ENCODE results near the gene SULT1C4.
"Not testable (repeated sequence)": the region's sequence is repeated elsewhere in the genome, so short reads cannot be mapped to it uniquely, and the experiment has no call there.

SULT1C4 gene

GRCh38 chr2:108351889-108352288 is 25.9 kb upstream of the SULT1C4 start:
- Histone ChIP-seq H3K9ac (ENCODE audit: insufficient read length) (no peak overlapping the region), H3K4me3 (no peak overlapping the region), H3K9me3 (ENCODE audit: low read depth, low read length) (no peaks in the 10 kb centered on the region), H3K27ac (no peak overlapping the region), H3K36me3 (ENCODE audit: insufficient read depth, low read length) (no peaks in the 10 kb centered on the region)
- DNase-seq (ENCODE audit: low read depth, low spot score): no peak
- TF ChIP-seq FOXP2 (optimal IDR thresholded peaks at IDR 0.05; ENCODE audit: control extremely low read depth, extremely low read length, insufficient read depth) (no peak), EZH2 (IDR thresholded peaks at IDR 0.05) (no peak), POLR2AphosphoS5 (IDR thresholded peaks at IDR 0.05; ENCODE audit: borderline replicate concordance, low read depth, low read length) (no peak)

- no peak overlapping the region for H3K9ac ChIP-seq (ENCODE audit: insufficient read length)
These were observed 23.6 kb upstream of the SULT1C4 start for GRCh38 chr2:108354136-108354535.

GRCh38 chr2:108355906-108356734 is 21.6 kb upstream of the SULT1C4 start:
- no peak overlapping the region for H3K9ac ChIP-seq (ENCODE audit: insufficient read length)
- H3K36me3 ChIP-seq (ENCODE audit: insufficient read depth, low read length): no peaks in the 10 kb centered on the region
- no peak for DNase-seq (ENCODE audit: low read depth, low spot score)
- H3K9me3 ChIP-seq (ENCODE audit: low read depth, low read length): no peaks in the 10 kb centered on the region
- no peak for TF ChIP-seq FOXP2 (optimal IDR thresholded peaks at IDR 0.05; ENCODE audit: control extremely low read depth, extremely low read length, insufficient read depth)
- no peak for TF ChIP-seq EZH2 (IDR thresholded peaks at IDR 0.05)
- no peak for TF ChIP-seq POLR2AphosphoS5 (IDR thresholded peaks at IDR 0.05; ENCODE audit: borderline replicate concordance, low read depth, low read length)
- no peak overlapping the region for H3K27ac ChIP-seq
- H3K4me3 ChIP-seq: no peak overlapping the region

More at GRCh38 chr2:108354136-108354535, 23.6 kb upstream of the SULT1C4 start:
- H3K27ac ChIP-seq: no peak overlapping the region
- DNase-seq (ENCODE audit: low read depth, low spot score): no peak
- no peaks in the 10 kb centered on the region for H3K9me3 ChIP-seq (ENCODE audit: low read depth, low read length)
- H3K36me3 ChIP-seq (ENCODE audit: insufficient read depth, low read length): no peaks in the 10 kb centered on the region
- no peak overlapping the region for H3K4me3 ChIP-seq
- no peak for TF ChIP-seq EZH2 (IDR thresholded peaks at IDR 0.05)
- no peak for TF ChIP-seq POLR2AphosphoS5 (IDR thresholded peaks at IDR 0.05; ENCODE audit: borderline replicate concordance, low read depth, low read length)
- no peak for TF ChIP-seq FOXP2 (optimal IDR thresholded peaks at IDR 0.05; ENCODE audit: control extremely low read depth, extremely low read length, insufficient read depth)

- H3K9me3 ChIP-seq (ENCODE audit: low read depth, low read length); H3K4me3 ChIP-seq; H3K36me3 ChIP-seq (ENCODE audit: insufficient read depth, low read length); H3K9ac ChIP-seq (ENCODE audit: insufficient read length); DNase-seq (ENCODE audit: low read depth, low spot score); H3K27ac ChIP-seq: not testable (repeated sequence)
These were observed 18.4 kb upstream of the SULT1C4 start for GRCh38 chr2:108359336-108359735.

GRCh38 chr2:108360776-108361468 is 16.8 kb upstream of the SULT1C4 start:
- DNase-seq (ENCODE audit: low read depth, low spot score): no peak
- Histone ChIP-seq H3K36me3 (ENCODE audit: insufficient read depth, low read length) (no peaks in the 10 kb centered on the region), H3K9ac (ENCODE audit: insufficient read length) (no peak overlapping the region), H3K9me3 (ENCODE audit: low read depth, low read length) (no peaks in the 10 kb centered on the region), H3K27ac (no peak overlapping the region), H3K4me3 (no peak overlapping the region)
- no peak for TF ChIP-seq POLR2AphosphoS5 (IDR thresholded peaks at IDR 0.05; ENCODE audit: borderline replicate concordance, low read depth, low read length)
- TF ChIP-seq FOXP2 (optimal IDR thresholded peaks at IDR 0.05; ENCODE audit: control extremely low read depth, extremely low read length, insufficient read depth): no peak
- no peak for TF ChIP-seq EZH2 (IDR thresholded peaks at IDR 0.05)

- no peaks in the 10 kb centered on the region for H3K9me3 ChIP-seq (ENCODE audit: low read depth, low read length)
- no peak overlapping the region for H3K4me3 ChIP-seq
- no peak for DNase-seq (ENCODE audit: low read depth, low spot score)
- no peak for TF ChIP-seq POLR2AphosphoS5 (IDR thresholded peaks at IDR 0.05; ENCODE audit: borderline replicate concordance, low read depth, low read length)
- TF ChIP-seq FOXP2 (optimal IDR thresholded peaks at IDR 0.05; ENCODE audit: control extremely low read depth, extremely low read length, insufficient read depth): no peak
- no peak for TF ChIP-seq EZH2 (IDR thresholded peaks at IDR 0.05)
- no peak overlapping the region for H3K9ac ChIP-seq (ENCODE audit: insufficient read length)
- H3K27ac ChIP-seq: no peak overlapping the region
- H3K36me3 ChIP-seq (ENCODE audit: insufficient read depth, low read length): no peaks in the 10 kb centered on the region
These were observed 14.5 kb upstream of the SULT1C4 start for GRCh38 chr2:108363024-108363907.

GRCh38 chr2:108363908-108364225 is 13.9 kb upstream of the SULT1C4 start:
- TF ChIP-seq FOXP2 (optimal IDR thresholded peaks at IDR 0.05; ENCODE audit: control extremely low read depth, extremely low read length, insufficient read depth) (no peak), EZH2 (IDR thresholded peaks at IDR 0.05) (no peak), POLR2AphosphoS5 (IDR thresholded peaks at IDR 0.05; ENCODE audit: borderline replicate concordance, low read depth, low read length) (no peak)
- Histone ChIP-seq H3K4me3 (no peak overlapping the region), H3K9ac (ENCODE audit: insufficient read length) (no peak overlapping the region), H3K27ac (no peak overlapping the region), H3K9me3 (ENCODE audit: low read depth, low read length) (no peaks in the 10 kb centered on the region), H3K36me3 (ENCODE audit: insufficient read depth, low read length) (no peaks in the 10 kb centered on the region)
- DNase-seq (ENCODE audit: low read depth, low spot score): no peak

GRCh38 chr2:108364676-108365297 is 13.0 kb upstream of the SULT1C4 start:
- H3K9me3 ChIP-seq (ENCODE audit: low read depth, low read length): no peaks in the 10 kb centered on the region
- no peak overlapping the region for H3K9ac ChIP-seq (ENCODE audit: insufficient read length)
- no peaks in the 10 kb centered on the region for H3K36me3 ChIP-seq (ENCODE audit: insufficient read depth, low read length)
- TF ChIP-seq POLR2AphosphoS5 (IDR thresholded peaks at IDR 0.05; ENCODE audit: borderline replicate concordance, low read depth, low read length): no peak
- no peak for TF ChIP-seq FOXP2 (optimal IDR thresholded peaks at IDR 0.05; ENCODE audit: control extremely low read depth, extremely low read length, insufficient read depth)
- H3K27ac ChIP-seq: no peak overlapping the region
- no peak overlapping the region for H3K4me3 ChIP-seq
- DNase-seq (ENCODE audit: low read depth, low spot score): no peak

Measured in SK-N-MC (cell line).